Activated CD4-positive, alpha-beta T cell treated with anti-CD3 and anti-CD28 coated beads for 1 hour (primary cell): ENCODE results near the gene LRTM2.

Experiments
- DNase-seq: peaks from one replicate; pipeline ENCODE4 v3.0.0-alpha.2; 2020

Gene LRTM2

GRCh38 chr12:1844223-1844622 is 23.9 kb downstream of the LRTM2 start:
- DNase-seq = no peak

GRCh38 chr12:1844661-1845409 is 24.5 kb downstream of the LRTM2 start:
- no peak for DNase-seq

DNA sequence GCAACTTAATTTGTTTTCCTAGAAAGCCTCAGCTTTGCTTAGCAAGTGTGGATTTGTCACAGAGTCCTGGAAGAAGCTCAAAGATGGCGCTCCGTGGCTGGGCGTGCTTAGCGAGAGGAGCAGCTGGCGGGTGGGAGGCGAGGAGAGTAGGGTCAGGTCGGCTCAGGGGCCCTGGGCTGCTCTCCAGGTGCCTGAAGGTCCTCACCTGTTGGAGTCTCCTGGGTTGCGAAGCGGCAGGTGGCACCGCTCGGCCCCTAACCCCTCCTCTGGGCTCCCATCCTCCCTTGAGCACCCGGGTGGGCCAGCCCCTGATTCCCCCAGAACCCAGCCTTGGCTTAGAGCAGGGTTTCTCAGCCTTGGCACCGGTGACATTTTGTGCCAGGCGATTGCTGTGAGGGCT is 25.1 kb downstream of the LRTM2 start:
- DNase-seq = no peak

GRCh38 chr12:1845886-1846285 is 25.5 kb downstream of the LRTM2 start:
- no peak for DNase-seq

- DNase-seq = no peak
Observed at GRCh38 chr12:1846421-1847405, 26.3 kb downstream of the LRTM2 start.

DNA sequence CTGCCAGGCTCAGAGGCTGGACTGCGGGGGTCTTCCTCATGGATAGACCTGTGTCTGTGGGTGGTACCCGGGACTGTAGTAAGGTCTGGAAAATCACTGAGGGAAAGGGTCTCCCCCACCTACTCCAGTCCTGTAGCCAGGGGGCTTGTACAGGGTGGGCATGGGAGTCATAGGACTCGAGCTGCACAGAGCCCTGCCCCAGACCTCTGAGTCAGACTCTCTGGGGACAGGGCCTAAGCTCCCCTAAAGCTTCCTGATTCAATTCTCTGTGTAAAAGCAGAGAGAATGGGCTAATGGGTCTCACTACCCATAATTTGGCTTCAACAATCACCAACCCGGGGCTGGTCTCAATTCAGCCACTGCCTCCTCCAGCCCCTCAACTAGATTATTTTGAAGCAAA is 27.0 kb downstream of the LRTM2 start:
- DNase-seq = no peak

- no peak for DNase-seq
Observed at GRCh38 chr12:1848146-1848545, 27.8 kb downstream of the LRTM2 start.

DNA sequence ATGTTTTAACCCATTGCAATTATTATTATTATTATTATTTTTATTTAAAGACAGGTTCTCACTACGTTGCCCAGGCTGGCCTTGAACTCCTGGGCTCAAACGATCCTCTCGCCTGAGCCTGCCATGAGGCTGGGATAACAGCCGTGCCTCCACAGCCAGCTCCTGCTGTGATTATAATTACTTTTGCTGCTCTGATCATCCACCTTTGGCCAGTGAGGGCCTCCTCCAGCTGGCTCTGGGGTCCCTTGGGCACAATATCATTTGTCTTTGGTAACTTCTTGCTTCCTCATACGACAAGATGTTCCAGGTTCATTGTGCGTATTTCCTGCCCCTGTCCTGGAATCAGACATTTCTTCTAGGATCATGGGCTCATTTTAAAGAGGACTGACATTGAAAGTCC is 28.4 kb downstream of the LRTM2 start:
- DNase-seq = no peak

GRCh38 chr12:1851151-1851701 is 30.9 kb downstream of the LRTM2 start:
- DNase-seq = no peak

GRCh38 chr12:1852076-1852475 is 31.7 kb downstream of the LRTM2 start:
- no peak for DNase-seq

GRCh38 chr12:1853716-1854115 is 33.4 kb downstream of the LRTM2 start:
- no peak for DNase-seq

DNA sequence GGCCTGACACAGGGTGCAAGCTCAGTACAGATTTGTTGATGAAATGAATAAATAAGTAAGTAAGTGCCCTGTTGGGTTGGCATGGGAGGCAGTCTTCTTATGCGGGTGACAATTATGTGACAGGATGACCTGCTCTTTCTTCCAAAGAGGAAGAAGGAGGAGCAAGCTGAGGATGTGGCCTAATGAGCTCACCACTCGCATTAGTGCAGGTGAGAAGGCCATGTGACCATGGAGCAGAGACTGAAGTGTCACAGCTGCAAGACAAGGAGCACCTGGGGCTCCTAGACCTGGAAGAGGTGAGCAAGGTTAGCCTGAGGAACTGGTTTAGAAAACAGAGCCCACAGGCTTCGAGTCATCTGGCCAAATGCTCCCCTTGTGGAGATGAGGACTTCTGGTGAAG is 34.9 kb downstream of the LRTM2 start:
- no peak for DNase-seq

DNA sequence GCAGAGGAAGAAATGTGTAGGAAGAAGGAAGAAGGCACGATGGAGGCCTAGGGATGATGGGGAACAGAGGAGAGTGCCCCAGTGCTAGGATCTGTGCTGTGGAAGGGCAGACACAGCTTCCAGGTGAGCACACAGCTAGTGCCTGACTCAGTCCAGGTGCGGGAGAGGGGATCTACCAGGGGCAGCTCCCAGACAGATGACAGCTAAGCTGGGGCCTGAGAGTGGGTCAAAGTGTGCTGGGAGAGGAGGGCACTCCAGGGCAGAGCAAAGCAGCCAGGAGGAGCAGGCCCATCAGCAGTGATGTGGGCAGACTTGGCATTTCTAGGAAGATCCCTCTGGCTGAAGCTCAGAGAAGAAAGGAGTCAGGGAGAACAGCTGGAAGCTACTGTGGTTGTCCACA is 36.7 kb downstream of the LRTM2 start:
- DNase-seq = no peak

GRCh38 chr12:1857821-1858220 is 37.5 kb downstream of the LRTM2 start:
- DNase-seq = no peak

- DNase-seq = no peak
Observed at GRCh38 chr12:1858456-1858855, 38.1 kb downstream of the LRTM2 start.

GRCh38 chr12:1859643-1860042 is 39.3 kb downstream of the LRTM2 start:
- DNase-seq = no peak

- no peak for DNase-seq
Observed at GRCh38 chr12:1862973-1863372, 42.6 kb downstream of the LRTM2 start.

- no peak for DNase-seq
Observed at GRCh38 chr12:1863823-1864222, 43.5 kb downstream of the LRTM2 start.

DNA sequence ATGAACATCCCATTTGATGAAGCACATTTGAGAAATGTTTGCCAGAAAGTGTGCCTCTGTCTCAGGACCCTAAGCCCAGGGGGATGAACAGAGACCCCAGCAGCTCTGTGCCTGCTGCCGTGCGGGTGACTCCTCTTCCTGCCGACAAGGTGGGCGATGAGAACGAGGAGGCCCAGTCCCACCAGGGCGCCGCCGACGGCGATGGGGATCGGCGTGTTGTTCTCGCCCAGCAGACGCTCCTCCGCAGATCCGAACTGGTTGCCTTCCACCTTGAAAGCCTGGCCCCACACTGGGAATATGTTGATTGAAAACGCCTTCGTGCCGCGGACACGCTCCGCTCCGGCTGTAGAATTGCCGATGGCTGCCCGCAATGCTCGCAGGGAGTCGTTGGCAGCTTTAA is 44.1 kb downstream of the LRTM2 start:
- no peak for DNase-seq

- DNase-seq = no peak
Observed at GRCh38 chr12:1864867-1865266, 44.5 kb downstream of the LRTM2 start.

- DNase-seq = no peak
Observed at GRCh38 chr12:1865284-1865866, 45.0 kb downstream of the LRTM2 start.

DNA sequence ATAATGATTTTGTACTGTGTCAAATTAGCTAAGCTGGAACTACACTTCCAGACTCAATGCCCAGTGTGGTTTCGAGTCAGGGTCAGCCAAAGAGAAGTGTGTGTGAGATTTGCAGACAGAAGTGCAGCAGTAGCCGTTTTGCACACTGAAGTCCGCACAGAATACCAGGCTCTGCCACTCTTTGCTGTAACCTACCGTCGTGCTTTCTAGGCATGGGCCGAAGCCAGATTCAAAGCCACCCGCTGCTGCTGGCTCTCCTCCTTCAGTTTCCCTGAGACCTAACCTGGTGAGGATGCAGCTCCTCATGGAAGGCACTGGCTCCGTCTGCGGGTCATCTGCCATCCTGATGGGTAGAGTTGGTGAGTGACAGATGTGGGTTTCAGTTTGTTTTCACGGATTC is 48.8 kb downstream of the LRTM2 start:
- DNase-seq = no peak

DNA sequence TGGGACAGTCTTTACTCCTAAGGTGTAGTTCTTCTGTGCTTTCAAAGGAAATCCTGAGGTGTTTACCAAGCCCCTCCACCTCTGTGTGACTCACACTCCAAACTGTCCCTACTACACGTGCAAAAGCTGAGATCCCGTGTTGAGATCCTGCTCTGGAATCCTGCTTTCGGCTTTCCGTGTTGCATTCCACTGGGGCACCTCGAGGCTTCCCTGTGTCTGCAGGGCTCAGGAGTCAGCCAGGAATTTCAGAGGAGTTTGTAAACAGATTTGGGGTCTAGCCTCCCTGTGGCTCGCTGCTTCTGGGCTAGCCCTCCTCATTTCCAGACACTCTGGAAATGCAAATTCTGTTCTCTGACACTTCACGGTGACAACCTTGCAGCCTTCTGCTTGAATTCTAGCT is 49.7 kb downstream of the LRTM2 start:
- DNase-seq = no peak
